H1 (cell line): Measurements from ENCODE around the gene WDR76. TPM values are rescaled to one million over a fixed set of nuclear protein-coding genes. Genes with fewer than 3 reads are reported as not detected.

ENCODE experiments used
- CTCF ChIA-PET: fragments of 300-600 bp; sonication (Branson Sonifier 250); formaldehyde crosslinking; loops from one replicate; lab custom pipeline; 2021; ENCODE audit not compliant: partially characterized antibody; lab: Charles Lee
- POLR2A ChIA-PET: fragments of 300-600 bp; sonication (Branson Sonifier 250); formaldehyde crosslinking; loops from one replicate; lab custom pipeline; 2021; ENCODE audit warnings: inconsistent platforms; ENCODE audit not compliant: partially characterized antibody; lab: Charles Lee
- DNase-seq, 2 experiments: peaks; one replicate each; pipeline versions ENCODE4 v3.0.0 to v3.0.0-alpha.2; 2010 to 2022; ENCODE audit warnings: low spot score in 2 of 2, low read depth in 1 of 2, mixed read lengths in 1 of 2
- FAIRE-seq: peaks from 2 replicates; lab custom pipeline; 2011; peaks lifted over from hg19 to GRCh38; lab: Jason Lieb, UNC
- H2AFZ ChIP-seq: 2 replicates; pipeline ENCODE4 v1.8.1; 2012; ENCODE audit warnings: low read length, inconsistent platforms
- H2AK5ac ChIP-seq: 2 replicates; pipeline ENCODE4 v1.6.1; 2013; ENCODE audit warnings: low read depth, low read length
- H2BK120ac ChIP-seq: replicated peaks from 2 replicates; pipeline ENCODE3; 2013; ENCODE audit warnings: low read depth, low read length, inconsistent platforms
- H2BK12ac ChIP-seq: 2 replicates; pipeline ENCODE4 v1.6.1; 2013; ENCODE audit warnings: low read depth, low read length
- H2BK15ac ChIP-seq: 2 replicates; pipeline ENCODE4 v1.6.1; 2013; ENCODE audit warnings: low read length
- H2BK20ac ChIP-seq: 2 replicates; pipeline ENCODE4 v1.6.1; 2013; ENCODE audit warnings: low read length
- H2BK5ac ChIP-seq: 2 replicates; pipeline ENCODE4 v1.6.1; 2013; ENCODE audit warnings: low read depth, low read length
- H3K14ac ChIP-seq: 2 replicates; pipeline ENCODE4 v1.6.1; 2013; ENCODE audit warnings: inconsistent platforms; ENCODE audit not compliant: insufficient read length
- H3K18ac ChIP-seq: 2 replicates; pipeline ENCODE4 v1.6.1; 2013; ENCODE audit warnings: low read length; ENCODE audit errors: extremely low read depth
- H3K23ac ChIP-seq: 2 replicates; pipeline ENCODE4 v1.6.1; 2013; ENCODE audit warnings: inconsistent platforms; ENCODE audit not compliant: insufficient read length
- H3K23me2 ChIP-seq: 2 replicates; pipeline ENCODE4 v1.6.1; 2013; ENCODE audit warnings: low read depth, low read length
- H3K27ac ChIP-seq: 2 replicates; pipeline ENCODE4 v1.6.1; 2011; ENCODE audit warnings: low read depth, low read length, inconsistent platforms
- H3K27me3 ChIP-seq, 4 experiments: replicated peaks in 1 of 4; 1 replicate in 1 of 4; 2 replicates in 3 of 4; pipeline versions ENCODE4 v1.6.1 to v1.8.1; 2011 to 2013; ENCODE audit warnings: low read length in 3 of 4, mild to moderate bottlenecking in 3 of 4, inconsistent platforms in 2 of 4, mixed read lengths in 2 of 4, moderate library complexity in 1 of 4; ENCODE audit not compliant: control insufficient read depth in 3 of 4, insufficient read depth in 3 of 4; ENCODE audit errors: extremely low read depth in 1 of 4
- H3K36me3 ChIP-seq, 4 experiments: 2 replicates each; pipeline versions ENCODE4 v1.6.1 to v1.8.1; 2011 to 2013; ENCODE audit warnings: mild to moderate bottlenecking in 4 of 4, low read length in 3 of 4, moderate library complexity in 2 of 4, control low read depth in 1 of 4, inconsistent platforms in 1 of 4; ENCODE audit not compliant: insufficient read depth in 4 of 4, control insufficient read depth in 2 of 4
- H3K4ac ChIP-seq: replicated peaks from 2 replicates; pipeline ENCODE3; 2013; ENCODE audit warnings: low read length, low read depth, mixed read lengths, inconsistent platforms; ENCODE audit not compliant: insufficient read length
- H3K4me1 ChIP-seq, 4 experiments: replicated peaks in 1 of 4; 1 replicate in 1 of 4; 2 replicates in 3 of 4; pipeline versions ENCODE4 v1.6.1 to v1.8.1; 2011 to 2013; ENCODE audit warnings: low read length in 3 of 4, inconsistent platforms in 2 of 4, mixed read lengths in 1 of 4; ENCODE audit not compliant: insufficient read depth in 4 of 4, control insufficient read depth in 3 of 4
- H3K4me2 ChIP-seq, 2 experiments: 2 replicates each; pipeline versions ENCODE4 v1.6.1 to v1.8.1; 2011 to 2013; ENCODE audit warnings: low read depth in 2 of 2, low read length in 2 of 2, control low read depth in 1 of 2, inconsistent platforms in 1 of 2, mild to moderate bottlenecking in 1 of 2; ENCODE audit not compliant: insufficient read depth in 1 of 2
- H3K4me3 ChIP-seq, 4 experiments: fragments of 200-600, 300-600 bp in 1 of 4; sonication (generic), shearing (Covaris generic), sonication (Bioruptor Twin) in 1 of 4; 2 replicates each; pipeline versions ENCODE4 v1.5.1 to v1.8.1; 2011 to 2016; ENCODE audit warnings: low read length in 4 of 4, low read depth in 3 of 4, control low read depth in 2 of 4, inconsistent platforms in 2 of 4, mild to moderate bottlenecking in 2 of 4, mixed read lengths in 1 of 4, moderate library complexity in 1 of 4; ENCODE audit not compliant: insufficient read depth in 2 of 4; ENCODE audit errors: extremely low read depth in 1 of 4
- H3K56ac ChIP-seq: replicated peaks from 2 replicates; pipeline ENCODE3; 2013; ENCODE audit warnings: low read depth, mild to moderate bottlenecking, mixed read lengths, low read length, inconsistent platforms; ENCODE audit not compliant: insufficient read length
- H3K79me1 ChIP-seq: 2 replicates; pipeline ENCODE4 v1.6.1; 2013; ENCODE audit warnings: low read depth, low read length, control low read depth
- H3K79me2 ChIP-seq, 2 experiments: 2 replicates each; pipeline versions ENCODE4 v1.6.1 to v1.8.1; 2012 to 2013; ENCODE audit warnings: low read length in 2 of 2, mild to moderate bottlenecking in 2 of 2, inconsistent platforms in 1 of 2; ENCODE audit not compliant: insufficient read depth in 2 of 2, control insufficient read depth in 1 of 2
- H3K9ac ChIP-seq, 4 experiments: replicated peaks in 1 of 4; 1 replicate in 1 of 4; 2 replicates in 3 of 4; pipeline versions ENCODE4 v1.6.1 to v1.8.1; 2011 to 2013; ENCODE audit warnings: low read depth in 3 of 4, low read length in 3 of 4, control low read depth in 2 of 4, mild to moderate bottlenecking in 2 of 4, moderate library complexity in 2 of 4, inconsistent platforms in 1 of 4; ENCODE audit errors: extremely low read depth in 1 of 4
- H3K9me3 ChIP-seq, 2 experiments: 2 replicates each; pipeline versions ENCODE4 v1.6.1 to v1.8.1; 2012 to 2013; ENCODE audit warnings: mild to moderate bottlenecking in 2 of 2, moderate library complexity in 2 of 2, control low read depth in 1 of 2, inconsistent platforms in 1 of 2, low read depth in 1 of 2, low read length in 1 of 2, mixed read lengths in 1 of 2; ENCODE audit not compliant: insufficient read depth in 2 of 2
- H4K20me1 ChIP-seq, 2 experiments: replicated peaks in 1 of 2; 2 replicates each; pipeline versions ENCODE3 to v1.8.1; 2011 to 2013; ENCODE audit warnings: inconsistent platforms in 2 of 2, low read length in 2 of 2, mild to moderate bottlenecking in 1 of 2; ENCODE audit not compliant: insufficient read depth in 2 of 2, control insufficient read depth in 1 of 2
- H4K5ac ChIP-seq: 2 replicates; pipeline ENCODE4 v1.6.1; 2013; ENCODE audit warnings: low read length, low read depth, mixed read lengths, inconsistent platforms; ENCODE audit not compliant: insufficient read length
- H4K8ac ChIP-seq: 2 replicates; pipeline ENCODE4 v1.8.0; 2013; ENCODE audit warnings: mild to moderate bottlenecking, moderate library complexity, low read length, inconsistent platforms; ENCODE audit not compliant: insufficient read depth; ENCODE audit errors: extremely low read depth
- H4K91ac ChIP-seq: replicated peaks from 2 replicates; pipeline ENCODE3; 2013; ENCODE audit warnings: low read length, mixed read lengths, inconsistent platforms; ENCODE audit not compliant: insufficient read length
- EZH2 ChIP-seq: fragments of 200-600 bp; sonication (generic); IDR thresholded peaks from 2 replicates; pipeline ENCODE4 v1.7.1; 2012; ENCODE audit warnings: low read depth, mild to moderate bottlenecking, moderate library complexity, low read length, inconsistent platforms; ENCODE audit not compliant: severe bottlenecking
- FOSL1 ChIP-seq: IDR thresholded peaks from 2 replicates; pipeline ENCODE4 v1.6.1; 2011; ENCODE audit warnings: mild to moderate bottlenecking, low read depth, low read length, moderate library complexity; ENCODE audit not compliant: insufficient read depth
- HDAC2 ChIP-seq, 2 experiments: fragments of 300-600 bp in 1 of 2; sonication (generic) in 1 of 2; IDR thresholded peaks; 2 replicates each; pipeline ENCODE4 v1.6.1; 2011 to 2012; ENCODE audit warnings: low read depth in 2 of 2, low read length in 2 of 2, mild to moderate bottlenecking in 2 of 2, moderate library complexity in 2 of 2, borderline replicate concordance in 1 of 2, inconsistent platforms in 1 of 2
- JUN ChIP-seq: IDR thresholded peaks from 2 replicates; pipeline ENCODE4 v1.6.1; 2011; ENCODE audit warnings: low read depth, mild to moderate bottlenecking, improper control_type of control experiment, low read length
- RNF2 ChIP-seq: fragments of 200-900, 300-1000 bp; sonication (generic); IDR thresholded peaks from 2 replicates; pipeline ENCODE4 v1.7.1; 2016; ENCODE audit warnings: borderline replicate concordance, low read depth, mild to moderate bottlenecking, antibody characterized with exemption, low read length; ENCODE audit not compliant: poor library complexity, severe bottlenecking; ENCODE audit errors: missing control alignments
- SUZ12 ChIP-seq: fragments of 200-600 bp; sonication (generic); IDR thresholded peaks from 2 replicates; pipeline ENCODE4 v1.6.1; 2012; ENCODE audit warnings: mild to moderate bottlenecking, inconsistent platforms, low read length, moderate library complexity, mixed read lengths
- WGBS, 2 experiments: shearing (Covaris generic) in 1 of 2; methylation state at CpG; one replicate each; pipeline versions ENCODE4 v1.1.6 to v1.1.7; 2013 to 2015; ENCODE audit warnings: low lambda C conversion rate in 2 of 2, mixed read lengths in 2 of 2, inconsistent platforms in 1 of 2, low coverage in 1 of 2, missing lambda C conversion rate in 1 of 2; ENCODE audit not compliant: insufficient replicate concordance in 2 of 2, insufficient coverage in 1 of 2, insufficient read length in 1 of 2; ENCODE audit errors: extremely low coverage in 1 of 2, missing lambda C conversion rate in 1 of 2; 5-methylcytosine and 5-hydroxymethylcytosine counted together
- polyA plus RNA-seq, 7 experiments: library from polyadenylated mRNA; depleted of rRNA in 3 of 7; stranded (reverse) in 5 of 7; unstranded in 2 of 7; fragments of >200 nt in 5 of 7; fragments of 200-250 nt in 2 of 7; gene quantifications; 1 replicate in 5 of 7; 2 replicates in 1 of 7; 4 replicates in 1 of 7; pipeline versions ENCODE4 v1.2.1 to v1.2.3, GENCODE V29; 2011 to 2013; ENCODE audit warnings: missing spikeins in 2 of 7, mixed read lengths in 2 of 7
- total RNA-seq: library from RNA; stranded (reverse); fragmentation: NEBNext Ultra II Directional; extraction: Animal tissue kit (Norgen Biotek cat#: 25700); gene quantifications from 2 replicates; pipeline ENCODE4 v1.2.1, GENCODE V29; 2021

Gene WDR76
- total and polyA plus RNA-seq, 2 of the 8 experiments (the other 6 are each of a cell fraction or from before 2014, with no cell fraction given) = 4.1 to 18.9 TPM

GRCh38 chr15:43912208-43912607, 85.4 kb downstream of the WDR76 start:
- no peak overlapping the region for H2AFZ ChIP-seq
- no peak overlapping the region for H3K27ac ChIP-seq
- no peak overlapping the region for H3K56ac ChIP-seq
- no peaks in the 10 kb centered on the region for H3K9me3 ChIP-seq
- no peak overlapping the region for H4K5ac ChIP-seq
- H4K20me1 ChIP-seq = no peaks in the 10 kb centered on the region
- FAIRE-seq (no peak), DNase-seq (no peak)
- 98% methylated on average over 6 of the region's 6 CpGs; no CpG with 5 or more reads in 1 of the 2 experiments for WGBS, 2 experiments
- H2AK5ac ChIP-seq = no peak overlapping the region
- no peak overlapping the region for H2BK20ac ChIP-seq
- H4K8ac ChIP-seq = no peak overlapping the region
- H4K91ac ChIP-seq = no peak overlapping the region
- no peak overlapping the region for H3K18ac ChIP-seq
- H3K23me2 ChIP-seq = no peaks in the 10 kb centered on the region
- peaks cover 0 to 3% (median 1%) of the 10 kb centered on the region in 4 experiments; a peak in 1 of 7 replicates for H3K4me1 ChIP-seq
- ChIA-PET CTCF (interaction anchor here (0.9 to 5.6 kb wide), 3 partner anchors 9 to 154 kb away, joined by 4 to 45 read pairs (median 11); no protein-coding TSS in a partner anchor), POLR2A (no interaction called here)
- no peak overlapping the region for H3K4ac ChIP-seq
- no peak overlapping the region for H2BK120ac ChIP-seq
- H3K4me3 ChIP-seq = no peak overlapping the region
- no peaks in the 10 kb centered on the region for H3K79me1 ChIP-seq
- H3K9ac ChIP-seq = no peak overlapping the region
- no peak overlapping the region for H2BK12ac ChIP-seq
- no peaks in the 10 kb centered on the region for H3K27me3 ChIP-seq
- H2BK5ac ChIP-seq = no peak overlapping the region; the same call in 1 of the 2 replicates
- no peaks in the 10 kb centered on the region for H3K79me2 ChIP-seq
- H3K4me2 ChIP-seq = no peak overlapping the region
- no peaks in the 10 kb centered on the region; a peak in 1 of 8 replicates for H3K36me3 ChIP-seq
- H2BK15ac ChIP-seq = no peak overlapping the region
- H3K23ac ChIP-seq = no peak overlapping the region
- no peak overlapping the region for H3K14ac ChIP-seq
- TF ChIP-seq JUN (no peak), SUZ12 (no peak), EZH2 (no peak), RNF2 (no peak), HDAC2 (IDR thresholded peaks at IDR 0.05; ENCODE audit: borderline replicate concordance in 1 of 2, low read depth in 2 of 2, low read length in 2 of 2) (no peak), FOSL1 (no peak)
